ENCODE data around the gene PRR35.

The PRR35 gene

DNA sequence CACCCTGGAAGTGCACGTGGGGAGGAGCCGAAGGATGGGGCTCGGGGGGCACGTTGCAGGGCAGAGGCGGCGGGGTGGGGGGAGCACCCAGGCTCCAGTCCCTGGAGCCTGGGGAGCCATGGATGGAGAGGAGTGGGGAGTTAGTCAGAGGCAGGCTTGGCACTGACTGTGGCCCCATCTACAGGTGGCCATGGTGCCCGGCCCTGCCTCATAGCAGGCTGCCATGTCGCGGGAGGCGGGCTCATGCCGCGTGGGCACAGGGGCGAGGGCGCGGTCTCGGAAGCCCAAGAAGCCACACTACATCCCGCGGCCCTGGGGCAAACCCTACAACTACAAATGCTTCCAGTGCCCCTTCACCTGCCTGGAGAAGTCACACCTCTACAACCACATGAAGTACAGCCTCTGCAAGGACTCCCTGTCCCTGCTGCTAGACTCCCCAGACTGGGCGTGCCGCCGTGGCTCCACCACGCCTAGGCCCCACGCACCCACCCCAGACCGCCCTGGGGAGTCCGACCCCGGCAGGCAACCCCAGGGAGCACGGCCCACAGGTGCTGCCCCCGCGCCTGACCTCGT lies 3.0 kb downstream of the PRR35 start:
- no peak for TF ChIP-seq ZFX (IDR thresholded peaks at IDR 0.05; ENCODE audit: borderline replicate concordance)
- TF ChIP-seq, protein P1, sequence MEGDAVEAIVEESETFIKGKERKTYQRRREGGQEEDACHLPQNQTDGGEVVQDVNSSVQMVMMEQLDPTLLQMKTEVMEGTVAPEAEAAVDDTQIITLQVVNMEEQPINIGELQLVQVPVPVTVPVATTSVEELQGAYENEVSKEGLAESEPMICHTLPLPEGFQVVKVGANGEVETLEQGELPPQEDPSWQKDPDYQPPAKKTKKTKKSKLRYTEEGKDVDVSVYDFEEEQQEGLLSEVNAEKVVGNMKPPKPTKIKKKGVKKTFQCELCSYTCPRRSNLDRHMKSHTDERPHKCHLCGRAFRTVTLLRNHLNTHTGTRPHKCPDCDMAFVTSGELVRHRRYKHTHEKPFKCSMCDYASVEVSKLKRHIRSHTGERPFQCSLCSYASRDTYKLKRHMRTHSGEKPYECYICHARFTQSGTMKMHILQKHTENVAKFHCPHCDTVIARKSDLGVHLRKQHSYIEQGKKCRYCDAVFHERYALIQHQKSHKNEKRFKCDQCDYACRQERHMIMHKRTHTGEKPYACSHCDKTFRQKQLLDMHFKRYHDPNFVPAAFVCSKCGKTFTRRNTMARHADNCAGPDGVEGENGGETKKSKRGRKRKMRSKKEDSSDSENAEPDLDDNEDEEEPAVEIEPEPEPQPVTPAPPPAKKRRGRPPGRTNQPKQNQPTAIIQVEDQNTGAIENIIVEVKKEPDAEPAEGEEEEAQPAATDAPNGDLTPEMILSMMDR (IDR thresholded peaks at IDR 0.05): no peak
- H3K27ac ChIP-seq: no peak overlapping the region

GRCh38 chr16:564690-565418 lies 4.7 kb downstream of the PRR35 start:
- H3K27ac ChIP-seq: no peak overlapping the region
- no peak for TF ChIP-seq ZFX (IDR thresholded peaks at IDR 0.05; ENCODE audit: borderline replicate concordance)
- TF ChIP-seq, protein P1 (IDR thresholded peaks at IDR 0.05): no peak

GRCh38 chr16:565419-566330 lies 5.5 kb downstream of the PRR35 start:
- no peak overlapping the region for H3K27ac ChIP-seq
- TF ChIP-seq, protein P1 (IDR thresholded peaks at IDR 0.05): no peak
- no peak for TF ChIP-seq ZFX (IDR thresholded peaks at IDR 0.05; ENCODE audit: borderline replicate concordance)

DNA sequence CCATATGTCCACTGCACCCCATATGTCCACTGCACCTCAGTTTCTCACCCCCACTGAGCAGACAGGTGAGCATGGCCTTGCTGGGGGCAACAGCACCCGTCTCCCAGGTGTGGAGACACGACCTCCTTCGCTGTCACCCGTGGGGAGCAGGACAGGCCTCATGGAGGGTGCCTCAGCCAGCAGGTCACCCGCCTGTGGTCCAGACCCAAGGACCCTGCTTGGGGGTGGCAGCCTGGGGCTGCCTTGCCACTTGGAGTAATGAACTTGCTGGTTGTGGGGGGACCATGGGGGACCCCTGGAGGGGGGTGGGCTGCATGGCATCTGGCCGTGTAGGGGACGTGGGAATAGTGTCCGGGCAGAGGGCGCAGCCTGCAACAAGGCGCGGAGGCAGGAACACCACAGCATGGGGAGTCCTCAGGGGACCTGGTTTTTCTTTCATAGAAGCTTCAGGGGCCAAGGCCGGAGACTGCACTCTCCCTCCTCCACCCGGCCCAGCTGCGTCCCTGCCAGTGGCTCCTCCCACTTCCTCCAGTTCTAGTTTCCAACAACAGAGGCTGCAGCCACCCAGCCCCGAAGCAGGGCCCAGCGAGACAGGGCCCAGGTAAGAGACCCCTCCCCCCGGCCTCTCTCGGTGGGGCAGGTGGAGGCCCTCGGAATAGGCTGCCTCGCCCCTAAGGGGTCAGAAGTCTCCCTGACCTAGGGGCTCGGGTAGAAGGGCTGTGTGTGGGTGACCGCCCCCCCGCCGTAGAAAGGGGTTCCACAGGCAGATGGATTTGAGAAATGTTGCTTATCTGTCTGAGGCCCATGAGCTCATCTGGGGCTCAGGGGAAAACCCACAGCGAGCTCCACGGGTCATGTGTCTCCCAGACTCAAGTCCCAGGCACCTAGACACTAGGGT lies 6.5 kb downstream of the PRR35 start, which contains the start of gene NHLRC4:
TSS of gene NHLRC4 (plus strand) at position 531 of the 898 bp plus-strand sequence. CDS start 1,043 bp downstream, outside the sequence.
- H3K27ac ChIP-seq: peak within 1 kb of the TSS; percentile 70
- TF ChIP-seq, protein P1 (IDR thresholded peaks at IDR 0.05): no peak
- no peak for TF ChIP-seq ZFX (IDR thresholded peaks at IDR 0.05; ENCODE audit: borderline replicate concordance)

DNA sequence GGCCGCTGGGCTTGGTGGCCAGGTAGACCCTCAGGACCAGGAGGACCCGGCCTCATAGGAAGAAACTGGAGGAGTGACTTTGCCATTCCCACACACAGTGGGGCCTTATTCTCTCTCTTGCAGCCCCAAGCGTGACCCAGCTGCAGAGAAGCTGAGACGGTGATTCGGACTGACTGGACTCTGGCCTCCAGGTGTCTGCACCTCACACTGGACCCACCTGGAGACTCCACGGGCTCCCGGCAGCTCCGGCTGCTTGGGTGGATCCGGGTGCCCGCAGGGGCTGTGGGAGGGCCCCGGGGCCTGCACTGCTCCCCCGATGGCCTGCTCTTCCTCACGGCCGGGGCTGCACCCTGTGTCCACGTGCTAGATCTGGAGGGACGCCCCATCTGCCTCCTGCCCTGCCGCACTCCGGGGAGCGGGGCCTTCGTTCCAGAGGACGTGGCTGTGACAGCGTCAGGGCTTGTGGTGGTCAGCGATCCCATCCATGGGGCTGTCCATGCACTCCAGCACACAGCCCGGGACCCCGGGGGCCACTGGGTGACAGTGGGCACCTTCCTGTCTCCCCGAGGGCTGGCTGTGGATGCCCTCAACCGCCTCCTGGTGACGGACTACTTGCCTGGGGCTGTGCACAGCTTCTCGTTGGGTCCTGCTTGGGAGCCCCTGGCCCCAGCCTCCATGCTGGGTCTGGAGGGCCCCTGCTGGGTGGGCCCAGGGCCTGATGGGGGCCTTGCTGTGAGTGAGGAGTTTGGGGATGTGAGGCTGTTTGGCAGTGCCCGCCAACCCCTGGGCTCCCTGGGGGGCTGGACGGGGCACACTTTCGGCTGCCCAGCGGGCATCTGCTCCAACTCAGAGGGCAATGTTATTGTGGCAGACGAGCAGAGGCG lies 7.4 kb downstream of the PRR35 start:
- no peak for TF ChIP-seq ZFX (IDR thresholded peaks at IDR 0.05; ENCODE audit: borderline replicate concordance)
- TF ChIP-seq, protein P1 (IDR thresholded peaks at IDR 0.05): no peak
- H3K27ac ChIP-seq: peak overlapping the region; percentile 70

All from 22Rv1 (cell line).